DMS53 (cell line): ENCODE measurements around the gene FUBP1.
"Not testable (repeated sequence)": the region's sequence is repeated elsewhere in the genome, so short reads cannot be mapped to it uniquely, and the experiment has no call there.

Experiments used
- DNase-seq: peaks from one replicate; lab custom pipeline; 2025; lab: John Stamatoyannopoulos, UW

Gene FUBP1

DNA sequence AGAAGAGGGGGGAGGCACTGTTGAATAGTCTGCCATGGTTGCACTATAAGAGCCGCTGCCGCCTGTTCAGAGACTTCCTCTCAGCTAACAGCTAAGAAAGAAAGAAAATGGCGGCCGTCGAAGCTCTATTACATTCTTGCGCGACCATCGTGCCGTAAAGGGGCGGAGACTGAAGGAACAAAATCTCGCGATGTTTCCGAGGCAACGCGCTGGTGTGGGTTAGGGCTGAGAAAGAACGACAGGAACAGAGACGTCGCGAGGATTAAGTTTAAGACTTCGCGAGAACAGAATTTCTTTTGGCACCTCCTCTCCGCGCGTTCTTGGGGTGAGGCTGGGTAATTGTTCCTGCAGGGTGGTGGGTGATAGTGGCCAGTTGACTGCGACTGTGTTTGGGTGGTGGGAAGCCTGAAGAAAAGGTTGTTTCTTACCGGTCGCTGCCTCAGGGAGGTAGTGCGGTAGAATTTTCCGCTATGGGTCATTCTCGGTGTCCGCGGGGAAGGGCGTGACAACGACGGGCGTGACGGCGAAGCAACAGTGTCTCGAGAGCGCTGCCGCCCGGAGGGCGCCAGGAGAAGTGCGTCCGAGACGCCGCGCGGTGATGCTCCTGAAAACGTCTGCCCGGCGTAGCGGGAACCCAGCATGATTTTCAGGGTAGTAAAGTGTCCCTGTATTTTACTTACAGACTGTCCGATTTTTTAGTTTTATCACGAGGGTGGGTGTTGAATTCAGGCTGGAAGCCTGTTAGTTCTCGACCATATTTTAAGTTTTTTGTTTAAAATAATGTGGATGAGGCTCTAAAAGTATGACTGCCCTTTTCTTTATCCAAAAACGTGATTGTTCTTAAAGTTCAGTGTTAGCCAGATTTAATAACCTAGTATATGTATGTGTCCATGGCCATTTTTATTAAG, at the start of gene FUBP1:
Gene FUBP1 (minus strand): TSS at position 104 of the 908 bp plus-strand sequence. CDS start 68 bp downstream, at position 36.
- DNase-seq, result peak; percentile 100

DNA sequence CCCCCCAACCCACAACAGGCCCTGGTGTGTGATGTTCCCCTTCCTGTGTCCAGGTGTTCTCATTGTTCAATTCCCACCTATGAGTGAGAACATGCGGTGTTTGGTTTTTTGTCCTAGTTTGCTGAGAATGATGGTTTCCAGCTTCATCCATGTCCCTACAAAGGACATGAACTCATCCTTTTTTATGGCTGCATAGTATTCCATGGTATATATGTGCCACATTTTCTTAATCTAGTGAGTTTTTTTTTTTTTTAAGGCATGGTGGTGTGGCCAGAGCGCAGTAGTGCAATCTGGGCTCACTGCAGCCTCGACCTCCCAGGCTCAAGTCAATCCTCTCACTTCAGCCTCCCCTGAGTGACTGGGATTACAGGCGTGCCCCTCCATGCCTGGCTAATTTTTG, 42.3 kb upstream of the FUBP1 start:
- not testable (repeated sequence) for DNase-seq

DNA sequence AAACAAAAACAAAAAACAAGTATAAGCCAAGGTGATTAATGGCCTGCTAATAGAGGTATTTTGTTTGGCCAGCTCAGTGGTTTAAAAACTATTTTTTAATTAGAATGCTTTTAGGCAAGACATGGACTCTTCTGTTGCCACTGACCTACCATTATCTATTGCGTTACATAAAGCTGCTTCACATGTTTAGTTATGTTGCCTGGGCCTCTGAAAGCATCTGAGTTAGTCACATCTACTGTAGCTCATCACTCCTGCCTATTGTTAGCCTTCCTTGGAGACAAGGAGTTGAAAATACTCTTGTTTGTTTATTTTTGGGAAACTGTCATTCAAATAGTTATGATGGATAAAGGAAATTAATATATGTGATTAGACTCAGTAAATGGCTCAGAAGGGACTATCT, 40.2 kb upstream of the FUBP1 start:
- DNase-seq, result no peak

GRCh38 chr1:78015148-78015547, 36.3 kb upstream of the FUBP1 start:
- no peak for DNase-seq

DNA sequence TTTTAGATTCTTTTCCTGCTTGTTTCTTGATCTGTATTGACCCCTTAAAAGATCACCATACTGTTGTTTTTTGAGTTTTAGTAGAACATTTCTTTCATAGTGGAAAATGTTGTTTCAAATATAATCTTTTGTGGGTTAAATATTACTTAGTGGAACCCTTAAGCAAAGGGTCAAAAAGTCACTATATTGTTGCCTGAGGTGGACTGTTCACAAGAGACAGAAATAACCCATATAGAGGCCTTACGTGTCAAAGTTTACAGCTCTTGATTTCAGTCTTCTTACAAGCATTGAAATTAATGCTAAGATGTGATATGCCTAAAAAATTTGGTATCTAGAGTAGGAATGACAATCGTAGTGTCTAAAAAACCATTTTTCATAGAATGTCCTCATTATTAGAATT, 32.2 kb upstream of the FUBP1 start:
- no peak for DNase-seq

DNA sequence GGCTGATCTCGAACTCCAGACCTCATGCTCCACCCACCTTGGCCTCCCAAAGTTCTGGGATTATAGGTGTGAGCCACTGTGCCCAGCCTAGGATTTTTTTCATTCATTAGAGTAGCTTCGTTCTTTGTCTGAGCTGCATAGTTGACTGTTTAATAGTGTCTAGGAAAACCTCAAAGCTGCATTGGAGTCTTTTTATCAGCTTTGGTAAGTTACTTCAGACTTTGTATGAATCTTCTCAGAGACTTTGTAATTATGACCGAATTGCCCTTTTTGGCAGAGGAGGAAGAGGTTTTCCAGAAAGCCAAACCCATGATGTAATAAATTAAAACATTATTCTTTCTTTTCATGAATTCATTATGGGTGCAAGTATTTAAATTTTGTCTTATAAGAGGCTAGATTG, 31.0 kb upstream of the FUBP1 start:
- DNase-seq, result no peak

DNA sequence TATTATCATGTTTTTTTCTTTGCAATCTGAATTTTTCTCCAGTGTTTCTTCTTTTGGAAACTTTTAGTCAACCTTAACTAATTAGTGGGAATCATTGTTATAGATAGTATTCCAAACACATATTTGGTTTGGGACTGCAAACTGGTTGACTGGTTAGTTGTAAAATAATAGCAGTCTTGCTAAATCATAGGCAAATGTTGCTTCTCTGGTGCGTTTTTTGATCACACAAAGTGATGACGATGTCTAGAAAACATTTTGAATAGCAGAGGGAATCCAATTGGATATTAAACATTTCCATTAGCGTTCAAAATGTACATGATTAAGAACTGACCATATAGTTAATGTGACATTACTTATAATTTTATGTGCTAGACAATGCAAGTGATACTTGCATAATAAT, 30.4 kb upstream of the FUBP1 start:
- DNase-seq, result no peak

DNA sequence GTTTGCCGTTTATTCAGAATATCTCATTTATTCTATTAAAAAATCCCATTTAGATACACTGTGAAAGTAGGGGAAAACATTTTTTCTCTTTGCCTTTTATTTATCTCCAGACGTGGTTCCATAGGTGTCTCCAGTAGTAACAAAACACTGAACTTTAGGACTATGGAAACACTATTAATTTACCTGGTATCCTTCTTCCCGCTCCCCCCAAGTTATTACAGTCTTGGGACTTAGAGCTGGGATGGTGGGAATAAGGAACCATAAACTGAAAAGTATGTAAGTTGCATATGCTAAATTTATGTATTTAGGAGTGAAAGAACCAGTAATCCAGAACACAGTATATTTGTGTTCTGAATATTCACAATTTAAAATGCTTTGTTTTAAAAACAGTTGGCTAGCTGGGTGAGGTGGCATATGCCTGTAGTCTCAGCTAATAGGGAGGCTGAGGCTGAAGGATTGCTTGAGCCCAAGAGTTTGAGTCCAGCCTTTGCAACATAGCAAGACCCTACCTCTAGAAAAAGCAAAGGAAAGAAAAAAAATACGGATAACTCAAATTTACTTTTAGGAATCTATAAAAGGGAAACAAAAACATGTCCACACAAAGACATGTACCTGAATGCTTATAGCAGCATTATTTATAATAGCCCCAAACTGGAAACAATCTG, 28.9 kb upstream of the FUBP1 start:
- DNase-seq, result no peak

DNA sequence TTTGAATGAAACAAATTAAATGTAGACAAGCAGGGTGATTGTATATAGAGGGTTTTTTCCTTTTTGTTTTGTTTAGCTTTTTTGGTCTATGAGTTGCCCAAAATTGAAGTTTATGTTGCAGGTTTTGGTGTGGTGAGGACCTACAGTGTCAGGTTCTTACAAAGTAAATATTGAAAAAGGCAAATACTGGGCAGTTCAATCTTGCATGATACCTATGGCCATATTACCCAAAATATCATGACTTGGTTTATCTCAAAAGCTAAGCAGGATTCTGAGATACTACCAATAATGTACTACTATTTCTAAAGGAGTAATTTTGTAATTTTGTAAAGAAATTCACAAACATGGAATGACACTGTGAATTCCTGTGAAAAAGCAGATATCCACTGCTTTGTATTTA, 27.6 kb upstream of the FUBP1 start:
- DNase-seq, result peak; percentile 21

- peak; percentile 70 for DNase-seq
Measured at GRCh38 chr1:78005755-78006154, 26.9 kb upstream of the FUBP1 start.

DNA sequence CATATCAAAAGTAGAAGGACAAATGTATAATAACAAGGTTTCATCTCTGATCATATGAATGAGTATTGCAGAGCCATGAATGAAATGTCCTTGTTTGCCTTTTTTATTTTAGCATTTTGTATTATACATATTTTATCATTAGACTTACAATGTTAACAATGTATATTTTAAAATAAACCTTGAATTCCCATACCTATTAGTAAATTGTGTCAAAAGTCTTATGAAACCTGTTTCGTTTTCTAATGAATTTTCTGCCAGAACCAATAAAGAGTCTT, 26.5 kb upstream of the FUBP1 start:
- DNase-seq, result no peak

GRCh38 chr1:78004719-78005447, 26.0 kb upstream of the FUBP1 start, which contains the start of gene DNAJB4:
DNAJB4 (plus strand) TSS chr1:78004939; CDS start chr1:78005111, 172 bp downstream.
- DNase-seq, result peak; percentile 98

- peak; percentile 88 for DNase-seq
Measured at GRCh38 chr1:78003882-78004718, 25.2 kb upstream of the FUBP1 start.

GRCh38 chr1:78003070-78003746, 24.3 kb upstream of the FUBP1 start:
- DNase-seq, result peak; percentile 64

DNA sequence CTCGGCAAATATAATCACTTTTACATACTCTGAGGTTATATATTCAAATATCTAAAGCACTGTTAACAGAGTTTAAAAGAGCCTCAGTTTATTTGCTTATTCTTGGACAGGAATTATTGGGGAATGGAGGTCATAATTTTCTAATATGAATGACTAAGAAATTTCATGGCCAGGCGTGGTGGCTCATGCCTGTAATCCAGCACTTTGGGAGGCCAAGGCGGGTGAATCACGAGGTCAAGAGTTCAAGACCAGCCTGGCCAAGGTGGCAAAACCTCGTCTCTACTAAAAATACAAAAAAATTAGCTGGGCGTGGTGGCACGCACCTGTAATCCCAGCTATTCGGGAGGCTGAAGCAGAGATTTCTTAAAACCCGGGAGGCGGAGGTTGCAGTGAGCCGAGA, 21.7 kb upstream of the FUBP1 start:
- not testable (repeated sequence) for DNase-seq

GRCh38 chr1:77996734-77997133, 17.9 kb upstream of the FUBP1 start:
- DNase-seq, result peak; percentile 27

DNA sequence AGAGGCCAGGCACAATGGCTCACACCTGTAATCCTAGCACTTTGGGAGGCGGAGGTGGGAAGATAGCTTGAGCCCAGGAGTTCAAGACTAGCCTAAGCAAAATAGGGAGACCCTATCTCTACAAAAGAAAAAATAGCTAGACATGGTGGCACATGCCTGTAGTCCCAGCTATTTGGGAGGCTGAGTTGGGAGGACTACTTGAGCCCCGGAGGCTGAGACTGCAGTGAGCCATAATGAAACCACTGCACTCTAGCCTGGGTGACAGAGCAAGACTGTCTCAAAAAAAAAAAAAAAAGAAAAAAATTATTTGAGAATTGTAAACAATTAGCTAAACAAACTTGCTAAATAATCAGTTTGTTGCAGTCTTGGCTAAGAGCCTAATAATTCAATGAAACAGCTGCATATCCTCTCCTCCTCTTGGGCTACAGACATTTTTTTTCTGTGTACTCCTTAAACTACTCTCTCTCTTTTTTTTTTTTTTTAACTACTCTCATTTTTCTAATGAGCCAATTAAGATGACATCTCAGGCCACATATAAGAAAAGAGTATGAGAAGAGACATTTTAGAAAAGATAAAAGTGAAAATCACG, 15.3 kb upstream of the FUBP1 start:
- DNase-seq, result no peak

GRCh38 chr1:77991638-77992037, 12.8 kb upstream of the FUBP1 start:
- peak; percentile 51 for DNase-seq

- DNase-seq, result no peak
Measured at GRCh38 chr1:77990629-77991204, 11.8 kb upstream of the FUBP1 start.

- DNase-seq, result no peak
Measured at GRCh38 chr1:77989744-77990143, 10.9 kb upstream of the FUBP1 start.

DNA sequence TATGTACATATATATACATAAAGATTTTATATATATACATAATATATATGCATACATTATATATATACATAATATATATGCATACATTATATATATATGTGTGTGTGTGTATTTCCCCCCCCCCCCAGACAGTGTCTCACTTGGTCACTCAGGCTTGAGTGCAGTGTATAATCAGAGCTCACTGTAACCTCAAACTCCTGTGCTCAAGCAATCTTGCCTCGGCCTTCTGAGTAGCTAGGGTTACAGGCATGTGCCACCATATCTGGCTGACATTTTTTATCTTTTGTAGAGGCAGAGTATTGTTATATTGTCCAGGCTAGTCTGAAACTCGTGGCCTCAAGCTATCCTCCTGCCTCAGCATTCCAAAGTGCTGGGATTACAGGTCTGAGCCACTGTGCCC, 9.0 kb upstream of the FUBP1 start:
- DNase-seq, result no peak
